ENCODE results near the gene MYH13.

Gene MYH13

DNA sequence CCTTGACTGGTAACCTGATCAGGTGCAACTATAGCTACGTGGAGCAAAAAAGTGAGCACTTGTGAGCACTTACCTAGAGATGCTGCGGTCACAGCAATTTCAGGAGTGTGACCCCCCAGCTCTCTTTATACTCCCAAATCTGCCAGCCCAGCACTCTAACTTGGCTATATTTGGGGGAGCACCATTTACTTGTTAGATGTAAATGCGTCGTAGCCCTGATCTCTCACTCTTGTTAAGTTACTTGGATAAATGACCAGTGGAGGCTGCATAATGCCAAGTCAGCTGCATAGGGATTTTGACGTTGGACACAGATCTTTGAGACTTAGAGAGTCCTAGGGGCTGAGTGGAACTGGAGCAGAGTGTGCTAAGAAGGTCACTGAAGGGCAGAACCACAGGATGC is at the start of gene MYH13:
MYH13 (minus strand) TSS at position 101 of the 400 bp plus-strand sequence. CDS start 8,476 bp downstream, outside the sequence.
- no peak for DNase-seq (ENCODE audit: insufficient read length, low spot score)
- no peak for FAIRE-seq

DNA sequence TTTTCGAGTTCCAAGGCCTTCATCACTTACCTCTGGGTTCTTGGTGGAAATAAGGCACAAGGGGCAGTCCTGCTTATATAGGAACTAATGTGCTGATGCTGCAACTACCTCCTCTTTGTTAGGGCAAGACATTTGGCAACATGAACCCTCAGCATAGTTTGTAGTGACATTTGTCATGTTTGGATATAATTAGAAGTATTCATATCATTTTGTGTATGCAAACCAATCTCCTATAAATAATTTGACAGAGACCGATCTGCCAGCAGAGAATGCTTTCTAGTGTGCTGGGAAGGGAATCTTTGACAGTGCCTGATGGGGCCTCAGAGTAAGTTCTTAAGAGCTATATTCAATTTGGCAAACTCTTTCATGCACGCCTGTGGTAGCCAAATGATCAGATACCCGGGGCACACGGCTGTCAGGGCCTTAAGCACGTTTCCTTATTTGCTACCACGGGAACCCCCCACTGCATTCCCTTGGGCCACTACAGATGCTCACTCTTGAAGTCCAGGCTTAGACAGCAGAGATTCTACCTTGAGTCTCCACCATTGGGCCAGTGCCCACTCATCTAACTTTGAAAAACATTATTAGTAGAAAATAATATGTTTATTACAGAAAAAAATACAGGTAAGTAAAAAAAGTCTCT is 49.2 kb upstream of the MYH13 start, which contains the start of gene MYH8:
MYH8 (minus strand) TSS at position 51 of the 643 bp plus-strand sequence. CDS start 1,723 bp downstream, outside the sequence.
- no peak for DNase-seq (ENCODE audit: insufficient read length, low spot score)
- no peak for FAIRE-seq

DNA sequence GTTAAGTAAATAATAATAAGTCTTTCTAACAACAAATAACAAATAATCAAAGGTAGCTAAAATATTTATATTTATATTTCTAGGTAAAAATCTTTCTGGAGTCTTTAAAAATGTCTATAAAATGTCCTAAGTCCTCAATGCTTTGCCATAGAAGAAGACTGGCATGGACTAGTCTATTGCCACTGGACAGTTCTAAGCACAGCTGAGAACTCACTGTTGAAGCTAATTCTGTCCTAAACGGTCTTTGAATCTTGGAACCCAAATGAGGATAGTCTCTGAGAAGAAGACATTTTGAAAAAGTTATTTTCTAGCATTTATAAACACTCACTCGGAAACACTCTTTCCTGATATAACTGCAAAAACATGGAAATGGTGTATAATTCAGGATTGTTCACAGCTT is 48.4 kb upstream of the MYH13 start:
- FAIRE-seq (no peak), DNase-seq (ENCODE audit: insufficient read length, low spot score) (no peak)

DNA sequence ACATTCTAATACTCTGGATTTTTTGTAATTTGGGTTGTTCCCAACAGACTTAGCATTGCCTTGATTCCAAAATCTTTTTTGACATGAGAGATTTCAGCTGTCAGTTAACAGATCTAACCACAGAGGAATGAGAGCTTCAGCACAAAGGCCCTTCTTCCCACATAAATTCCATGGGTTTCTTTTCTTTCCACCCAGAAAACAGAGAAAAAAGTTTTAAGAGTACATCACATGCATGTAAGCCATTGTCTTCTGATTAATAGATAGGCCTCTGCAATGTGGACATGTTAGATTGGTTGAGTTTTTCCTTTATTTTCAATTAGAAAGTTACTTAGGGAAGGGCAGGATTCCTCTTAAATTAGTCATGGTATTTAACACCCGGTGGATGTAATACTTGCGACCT is 48.0 kb upstream of the MYH13 start:
- FAIRE-seq (no peak), DNase-seq (ENCODE audit: insufficient read length, low spot score) (no peak)

DNA sequence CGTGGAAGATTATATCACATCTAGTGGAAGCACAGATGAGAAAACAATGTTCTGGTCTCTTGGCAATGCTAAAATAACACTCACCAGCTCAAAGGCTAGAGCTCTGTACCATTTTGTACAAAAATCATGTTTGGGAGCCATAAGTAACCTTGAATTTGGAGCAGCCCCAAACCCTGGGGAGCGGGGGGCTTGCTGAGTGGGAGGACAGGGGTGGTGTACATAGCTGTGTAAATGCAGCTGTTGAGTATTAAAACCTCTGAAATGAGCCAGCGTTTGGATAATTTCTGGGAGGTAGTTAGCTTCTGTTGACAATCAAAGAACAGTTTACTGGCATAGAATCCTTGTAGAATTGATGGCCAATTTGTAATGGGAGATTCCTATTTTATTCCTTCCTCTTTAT is 44.6 kb upstream of the MYH13 start:
- FAIRE-seq: no peak

DNA sequence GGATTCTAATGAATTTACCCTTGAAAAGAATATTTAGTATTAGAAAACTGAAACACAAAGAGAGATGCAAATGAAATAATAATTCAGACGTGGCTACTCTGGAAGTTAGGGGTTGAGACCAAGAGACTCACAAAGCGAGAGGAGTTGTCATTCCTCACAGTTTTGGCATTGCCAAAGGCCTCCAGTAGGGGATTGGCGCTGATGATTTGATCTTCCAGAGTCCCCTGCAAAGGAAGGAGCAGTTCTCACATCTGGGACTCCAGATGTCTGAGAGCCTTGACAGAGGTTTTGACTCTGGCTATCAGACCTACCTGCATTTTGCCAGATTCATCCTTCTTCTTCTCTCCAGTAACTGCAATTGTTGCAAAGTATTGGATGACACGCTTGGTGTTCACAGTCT is 42.4 kb upstream of the MYH13 start:
- FAIRE-seq: no peak
- no peak for DNase-seq (ENCODE audit: insufficient read length, low spot score)

More for the DNA sequence above, 44.6 kb upstream of the MYH13 start:
- no peak for DNase-seq (ENCODE audit: insufficient read length, low spot score)

DNA sequence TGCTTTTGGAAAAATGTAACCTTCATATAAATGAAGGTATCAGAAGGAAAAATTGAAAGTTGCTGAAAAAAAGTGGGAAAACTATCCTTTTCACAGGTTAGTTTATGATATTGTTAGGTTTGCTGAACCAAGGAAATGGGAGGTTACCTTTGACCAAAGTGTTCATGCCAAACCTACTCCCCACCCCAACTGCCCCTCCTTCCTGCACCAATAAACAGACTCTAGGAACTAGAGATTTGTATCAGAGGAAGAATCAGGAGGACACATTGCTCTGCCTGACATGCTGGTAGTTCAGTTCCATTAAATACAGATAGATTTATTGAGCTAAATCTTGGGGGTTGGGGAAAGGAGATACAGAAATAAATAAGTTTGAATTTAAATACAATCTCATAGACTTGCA is 30.8 kb upstream of the MYH13 start:
- FAIRE-seq: no peak

DNA sequence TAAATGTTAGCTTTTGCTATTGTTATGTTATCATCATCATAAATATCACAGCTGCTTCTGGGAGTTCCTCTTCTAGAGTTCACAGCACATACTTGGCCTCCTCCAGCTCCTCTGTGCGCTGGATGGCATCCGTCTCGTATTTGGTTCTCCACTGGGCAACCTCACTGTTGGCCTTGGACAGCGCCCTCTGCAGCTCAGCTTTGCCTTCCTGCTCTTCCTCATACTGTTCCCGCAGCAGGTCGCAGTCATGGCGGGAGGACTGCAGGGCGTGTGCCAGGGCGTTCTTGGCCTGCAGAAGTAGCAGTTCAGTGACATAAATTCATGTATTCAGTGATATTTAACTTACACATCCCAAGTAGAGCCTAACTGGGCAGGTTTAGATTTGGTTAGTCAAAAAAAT is 25.5 kb upstream of the MYH13 start:
- no peak for FAIRE-seq

More for the DNA sequence above, 30.8 kb upstream of the MYH13 start:
- no peak for DNase-seq (ENCODE audit: insufficient read length, low spot score)

DNA sequence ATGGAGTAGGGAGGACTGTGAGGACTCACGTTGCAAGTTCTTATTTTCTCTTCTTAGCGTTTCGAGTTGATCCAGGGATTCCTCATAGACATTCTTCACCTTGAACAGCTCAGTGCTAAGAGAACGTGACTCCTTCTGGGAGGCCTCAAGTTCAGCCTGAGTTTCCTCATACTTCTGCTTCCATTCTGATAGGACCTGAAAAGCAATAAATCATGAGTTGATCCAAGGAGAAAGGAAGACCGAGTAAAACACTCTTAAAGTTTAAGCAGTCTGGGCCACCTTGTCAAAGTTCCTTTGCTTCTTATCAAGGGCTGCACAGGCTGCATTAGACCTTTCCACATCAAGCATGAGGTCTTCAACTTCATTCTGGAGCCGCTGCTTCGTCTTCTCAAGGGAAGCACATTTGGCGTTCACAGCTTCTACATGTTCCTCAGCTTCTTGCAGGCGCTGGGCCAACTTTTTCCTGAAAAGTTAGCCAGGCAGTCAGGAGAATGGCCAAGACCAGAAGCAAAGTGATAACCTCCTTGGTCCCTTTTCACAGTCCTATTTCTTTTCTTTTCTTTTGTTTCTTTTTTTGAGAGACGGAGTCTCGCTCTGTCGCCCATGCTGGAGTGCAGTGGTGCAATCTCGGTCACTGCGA is 23.8 kb upstream of the MYH13 start:
- FAIRE-seq (no peak), DNase-seq (ENCODE audit: insufficient read length, low spot score) (no peak)

More for the DNA sequence above, 25.5 kb upstream of the MYH13 start:
- DNase-seq (ENCODE audit: insufficient read length, low spot score): no peak

DNA sequence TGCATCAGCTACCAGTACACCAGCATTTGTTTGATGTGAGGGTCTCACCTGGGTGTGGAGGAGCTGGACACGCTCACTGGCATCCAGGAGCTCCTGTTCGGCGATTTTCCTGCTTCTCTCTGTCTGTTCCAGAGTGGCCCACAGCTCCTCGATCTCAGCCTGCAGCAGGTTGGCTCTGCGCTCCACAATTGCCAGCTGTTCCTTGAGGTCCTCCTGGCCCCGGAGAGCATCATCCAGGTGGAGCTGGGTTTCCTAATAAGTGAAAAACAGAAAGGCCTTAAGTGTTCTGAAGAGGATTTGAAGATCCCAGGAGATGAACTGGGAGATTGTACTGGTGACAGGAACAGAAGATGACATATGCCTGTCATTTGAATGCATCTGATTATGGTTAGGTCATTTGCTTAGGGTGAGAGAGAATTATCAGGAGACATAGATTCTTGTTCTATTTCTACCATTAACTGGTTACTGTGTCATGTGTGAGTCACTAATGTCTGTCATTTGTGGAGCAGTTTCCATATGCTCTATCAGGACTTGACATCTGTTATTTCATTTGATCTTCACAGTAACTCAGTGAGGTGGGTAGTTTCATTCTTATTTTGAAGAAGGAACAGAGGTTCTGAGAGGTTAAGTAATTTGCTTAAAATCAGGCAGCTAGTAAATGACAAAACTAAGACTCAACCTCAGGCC is 21.5 kb upstream of the MYH13 start:
- FAIRE-seq: no peak
- DNase-seq (ENCODE audit: insufficient read length, low spot score): no peak

DNA sequence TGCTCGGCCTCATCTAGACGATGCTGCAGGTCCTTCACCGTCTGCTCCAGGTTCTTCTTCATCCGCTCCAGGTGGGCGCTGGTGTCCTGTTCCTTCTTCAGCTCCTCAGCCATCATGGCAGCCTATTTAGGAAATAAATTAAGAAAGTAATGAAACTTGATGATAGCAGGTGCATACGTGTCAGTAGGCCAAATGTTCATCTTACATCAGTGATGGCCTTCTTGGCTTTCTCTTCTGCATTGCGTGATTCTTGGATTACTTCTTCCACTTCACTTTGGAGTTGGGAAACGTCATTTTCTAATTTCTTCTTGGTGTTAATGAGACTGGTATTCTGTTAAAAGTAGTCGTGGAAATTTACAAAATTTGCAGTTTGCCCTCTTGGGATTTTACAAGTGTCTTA is 20.1 kb upstream of the MYH13 start:
- DNase-seq (ENCODE audit: insufficient read length, low spot score): no peak
- FAIRE-seq: no peak

DNA sequence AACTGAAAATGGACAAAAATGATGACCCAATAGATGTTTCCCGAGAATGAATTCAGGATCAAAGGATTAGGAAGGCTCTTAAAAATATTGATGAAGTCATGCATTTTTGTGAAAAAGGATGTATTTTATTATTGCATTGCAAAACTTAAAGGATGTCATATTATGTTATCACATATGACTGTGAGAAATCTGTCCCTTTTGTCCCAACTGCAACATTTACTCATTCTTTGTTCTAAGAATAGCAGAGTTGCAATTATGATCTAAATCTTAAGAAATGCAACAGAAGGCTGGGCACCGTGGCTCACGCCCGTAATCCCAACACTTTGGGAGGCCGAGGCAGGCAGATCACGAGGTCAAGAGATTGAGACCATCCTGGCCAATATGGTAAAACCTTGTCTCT is 13.1 kb upstream of the MYH13 start:
- FAIRE-seq (no peak), DNase-seq (ENCODE audit: insufficient read length, low spot score) (no peak)

DNA sequence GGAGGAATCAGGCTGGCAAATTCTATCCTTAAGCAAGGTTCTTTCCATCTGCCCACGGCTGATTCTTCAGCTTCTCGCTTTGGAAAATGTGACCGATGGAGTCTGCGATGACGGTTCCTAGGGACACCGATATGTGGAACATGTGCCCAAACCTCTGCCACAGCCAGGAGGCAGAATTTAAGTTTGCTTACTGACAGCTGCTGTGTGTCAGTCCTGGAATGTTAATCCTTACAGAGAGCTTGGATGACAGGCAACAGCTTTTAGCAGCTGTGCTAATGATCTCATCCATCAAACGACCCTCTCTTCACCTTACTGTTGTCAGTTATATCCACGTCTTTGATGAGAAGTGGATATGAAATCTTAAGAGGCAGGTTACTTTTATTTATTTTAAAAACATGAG is 11.4 kb upstream of the MYH13 start:
- FAIRE-seq (no peak), DNase-seq (ENCODE audit: insufficient read length, low spot score) (peak; percentile 53)

DNA sequence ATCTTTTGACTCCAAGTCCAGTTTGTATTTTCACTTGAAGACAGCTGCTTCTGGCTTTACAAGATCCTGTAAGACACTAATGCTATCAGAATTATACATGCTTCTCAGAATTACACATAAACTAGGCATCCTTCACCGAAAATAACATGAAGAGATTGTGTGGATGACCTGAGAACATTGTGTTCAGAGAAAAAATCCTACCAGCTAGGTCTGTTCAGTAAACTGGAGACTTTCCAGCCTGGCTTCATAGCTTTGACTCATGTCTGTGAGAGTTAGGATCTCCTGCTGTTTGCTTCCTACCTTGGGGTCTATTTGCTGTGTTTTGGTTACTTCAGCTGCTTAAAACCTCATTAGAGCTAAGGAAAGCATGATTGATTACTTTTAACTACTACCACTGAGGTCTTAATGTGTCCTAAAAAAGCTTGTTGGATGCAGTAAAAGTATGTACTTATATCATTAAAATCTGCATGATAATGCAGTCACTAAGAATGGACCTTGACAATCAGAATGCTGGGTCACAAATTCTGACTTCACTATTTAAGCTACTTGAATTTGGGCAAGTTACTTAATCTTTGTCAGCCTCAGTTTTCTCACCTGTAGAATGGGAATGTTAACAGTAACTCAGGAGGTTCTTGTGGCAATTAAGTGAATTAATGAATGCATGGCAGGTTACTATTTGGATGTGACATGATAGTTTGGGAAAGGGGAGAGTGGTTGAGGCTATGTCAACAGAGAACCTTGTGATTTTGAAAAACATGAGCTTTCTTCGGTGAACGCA is 8.0 kb upstream of the MYH13 start:
- DNase-seq (ENCODE audit: insufficient read length, low spot score): no peak
- no peak for FAIRE-seq

DNA sequence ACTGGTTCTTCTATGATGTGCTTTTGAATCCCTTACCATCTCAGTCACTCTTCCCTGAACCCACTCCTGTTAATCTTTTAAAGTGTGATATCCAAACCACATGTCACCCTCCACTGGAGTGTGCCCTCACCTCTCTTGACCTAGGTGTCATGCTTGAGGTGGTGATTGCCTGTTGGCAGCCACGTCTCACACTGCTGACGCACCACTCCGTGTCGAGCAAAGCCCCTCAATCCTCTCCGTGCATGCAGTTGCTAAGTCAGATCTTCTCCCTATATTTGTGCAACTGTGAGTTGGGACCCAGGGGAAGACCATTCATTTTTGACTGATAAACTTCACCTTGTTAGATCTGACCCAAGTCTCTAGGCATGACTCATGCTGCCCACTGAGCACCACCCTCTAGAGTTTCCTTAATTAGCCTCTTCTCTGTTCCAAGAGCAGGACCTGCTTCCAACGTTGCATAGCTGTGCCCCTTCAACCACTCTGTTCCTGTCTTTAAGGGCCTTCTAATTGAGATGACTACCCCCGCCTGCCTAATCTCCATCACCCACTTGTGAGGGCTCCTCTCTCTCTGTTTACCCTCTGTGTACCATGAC is 2.7 kb downstream of the MYH13 start:
- DNase-seq (ENCODE audit: insufficient read length, low spot score): no peak
- FAIRE-seq: no peak

DNA sequence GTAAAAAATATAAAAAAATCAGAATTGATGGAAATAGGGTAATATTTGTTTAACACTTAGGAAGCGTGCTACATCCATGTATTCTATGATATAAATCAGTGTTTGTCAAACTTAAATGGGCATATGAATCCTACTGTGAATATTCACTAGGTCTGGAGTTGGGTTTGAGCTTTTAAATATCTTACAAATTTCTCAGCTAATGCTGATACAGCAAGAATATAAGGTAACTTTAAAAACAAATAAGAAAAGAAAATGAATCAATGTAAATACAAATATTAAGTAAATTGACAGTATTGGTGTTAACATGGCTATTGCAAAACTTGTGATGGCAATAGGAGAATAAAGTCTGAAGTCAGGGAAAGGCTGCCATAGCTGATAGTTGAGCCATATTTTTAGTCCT is 3.6 kb downstream of the MYH13 start:
- FAIRE-seq: no peak
- DNase-seq (ENCODE audit: insufficient read length, low spot score): no peak

DNA sequence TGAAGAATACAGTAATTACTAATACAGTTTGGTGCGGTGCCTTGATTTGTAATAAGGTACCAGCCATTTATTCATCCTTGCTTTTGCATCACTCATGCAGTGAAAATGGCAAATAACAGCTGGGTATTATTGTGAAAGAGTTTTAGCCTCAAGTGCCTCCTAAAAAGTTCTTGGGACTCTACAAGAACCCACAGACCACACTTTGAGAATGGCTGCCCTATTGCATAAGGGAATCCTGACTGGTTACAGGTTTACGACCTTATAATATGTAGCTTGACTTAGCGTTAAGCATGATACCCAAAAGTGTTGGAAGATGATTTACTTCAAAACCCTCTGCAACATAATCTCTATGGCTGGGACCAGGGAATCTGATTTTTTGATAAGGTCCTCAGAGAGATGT is 4.2 kb downstream of the MYH13 start:
- no peak for DNase-seq (ENCODE audit: insufficient read length, low spot score)
- FAIRE-seq: no peak

DNA sequence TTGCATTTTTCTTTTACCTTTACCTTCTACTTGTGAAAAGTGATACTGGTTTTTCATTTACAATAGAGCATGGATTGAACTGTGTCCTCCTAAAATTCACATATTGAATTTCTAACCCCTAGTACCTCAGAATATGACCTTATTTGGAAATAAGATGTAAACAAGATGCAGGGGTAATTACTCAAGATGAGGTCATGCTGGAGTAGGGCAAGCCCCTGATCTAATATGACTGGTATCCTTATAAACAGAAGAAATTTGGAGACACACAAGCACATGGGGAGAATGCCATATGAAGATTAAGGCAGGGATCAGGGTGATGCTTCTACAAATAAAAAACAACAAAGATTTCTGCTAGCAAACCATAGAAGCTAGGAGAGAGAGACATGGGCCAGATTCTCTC is 12.2 kb downstream of the MYH13 start:
- FAIRE-seq (no peak), DNase-seq (ENCODE audit: insufficient read length, low spot score) (no peak)

DNA sequence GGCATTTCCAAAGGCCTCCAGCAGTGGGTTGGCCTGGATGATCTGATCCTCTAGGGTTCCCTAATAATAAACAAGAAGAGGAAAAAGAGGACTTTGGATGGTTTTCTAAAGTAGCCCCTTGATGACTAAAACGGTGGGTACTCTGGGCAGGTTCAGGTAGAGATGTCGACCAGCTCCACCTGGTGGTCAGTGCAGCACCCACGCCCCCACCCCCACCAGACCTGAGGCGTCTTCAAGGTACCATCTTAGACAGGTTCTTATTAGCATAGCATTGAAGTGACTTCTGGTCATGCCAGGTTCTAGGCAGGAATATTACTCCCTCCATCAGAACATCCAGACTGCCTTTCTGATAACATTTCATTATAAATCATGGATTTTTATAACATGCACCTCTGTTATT is 15.0 kb downstream of the MYH13 start:
- peak; percentile 18 for DNase-seq (ENCODE audit: insufficient read length, low spot score)
- no peak for FAIRE-seq

DNA sequence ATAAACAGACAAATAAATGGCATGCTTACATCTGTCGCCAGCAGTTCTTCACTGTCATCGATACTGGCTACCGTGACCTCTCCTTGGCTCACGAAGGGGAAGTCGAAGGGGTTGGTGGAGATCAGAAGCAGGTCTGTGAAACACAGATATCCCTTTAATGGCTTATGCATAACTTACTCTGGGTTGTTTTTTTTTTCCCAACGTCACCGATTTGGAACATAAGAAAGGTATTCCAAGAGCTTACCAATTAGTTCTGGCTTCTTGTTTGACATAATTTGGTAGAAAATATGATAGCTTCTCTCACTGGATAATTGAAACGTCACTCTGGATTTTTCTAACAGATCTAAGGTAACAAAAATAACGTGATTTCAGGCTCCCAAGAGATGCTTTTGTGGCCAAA is 18.2 kb downstream of the MYH13 start:
- DNase-seq (ENCODE audit: insufficient read length, low spot score) (no peak), FAIRE-seq (no peak)

DNA sequence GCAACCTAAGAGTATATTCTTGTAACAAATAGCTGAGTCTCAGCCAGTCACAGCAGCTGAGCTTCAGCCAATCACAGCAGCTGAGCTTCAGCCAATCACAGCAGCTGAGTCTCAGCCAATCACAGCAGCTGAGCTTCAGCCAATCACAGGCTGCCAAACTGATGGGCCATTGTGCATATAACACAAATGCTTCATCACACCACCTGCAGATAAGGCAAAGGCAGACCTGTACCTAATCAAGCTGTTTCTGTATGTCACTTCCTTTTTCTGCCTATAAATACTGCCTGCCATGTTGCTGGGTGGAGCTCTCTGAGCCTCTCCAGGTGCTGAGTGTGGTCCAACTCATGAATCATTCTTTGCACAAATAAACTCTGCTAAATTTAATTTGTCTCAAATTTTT is 19.9 kb downstream of the MYH13 start:
- DNase-seq (ENCODE audit: insufficient read length, low spot score) (no peak), FAIRE-seq (no peak)

Measured in HTR-8/SVneo (cell line).